Endothelial cell of umbilical vein (primary cell): ENCODE measurements around the gene KRTAP5-6. TPM values are rescaled to one million over a fixed set of nuclear protein-coding genes. Genes with fewer than 3 reads are reported as not detected.

Source experiments
- BruUV-seq: library from RNA; stranded (reverse); fragments of 400-500 nt; replicated peaks from 2 replicates; lab custom pipeline; 2021; lab: Mats Ljungman, UMichigan
- CTCF ChIA-PET: fragments of 300-600, 350-600 bp; sonication (Branson Sonifier 250); formaldehyde crosslinking; loops from one replicate; lab custom pipeline; 2021; ENCODE audit warnings: antibody characterized with exemption, inconsistent platforms; lab: Charles Lee
- POLR2A ChIA-PET: fragments of 300-600, 350-600 bp; sonication (Branson Sonifier 250); formaldehyde crosslinking; loops from one replicate; lab custom pipeline; 2021; ENCODE audit warnings: antibody characterized with exemption, inconsistent platforms; lab: Charles Lee
- DNase-seq: peaks from one replicate; pipeline ENCODE4 v3.0.0-alpha.2; 2011; ENCODE audit warnings: low read depth, low spot score
- FAIRE-seq: peaks from 2 replicates; lab custom pipeline; 2011; peaks lifted over from hg19 to GRCh38; lab: Jason Lieb, UNC
- H2AFZ ChIP-seq: 2 replicates; pipeline ENCODE4 v1.6.0; 2012; ENCODE audit warnings: low read depth, low read length, control low read depth, inconsistent platforms
- H3K27ac ChIP-seq: 2 replicates; pipeline ENCODE4 v1.5.1; 2011; ENCODE audit warnings: low read depth, mild to moderate bottlenecking, control low read depth, low read length, moderate library complexity; ENCODE audit not compliant: insufficient read depth
- H3K27me3 ChIP-seq, 2 experiments: 2 replicates each; pipeline versions ENCODE4 v1.6.0 to v1.6.1; 2011; ENCODE audit warnings: low read length in 2 of 2, mixed read lengths in 1 of 2; ENCODE audit not compliant: control insufficient read depth in 2 of 2, insufficient read depth in 2 of 2
- H3K36me3 ChIP-seq, 2 experiments: 2 replicates in 1 of 2; 3 replicates in 1 of 2; pipeline ENCODE4 v1.5.1; 2011; ENCODE audit warnings: low read length in 2 of 2, mild to moderate bottlenecking in 1 of 2, moderate library complexity in 1 of 2; ENCODE audit not compliant: control insufficient read depth in 2 of 2, insufficient read depth in 2 of 2; ENCODE audit errors: extremely low read depth in 1 of 2
- H3K4me1 ChIP-seq: 3 replicates; pipeline ENCODE4 v1.5.1; 2011; ENCODE audit warnings: mild to moderate bottlenecking, low read length; ENCODE audit not compliant: control insufficient read depth, insufficient read depth; ENCODE audit errors: extremely low read depth
- H3K4me2 ChIP-seq: 2 replicates; pipeline ENCODE4 v1.6.1; 2011; ENCODE audit warnings: low read length, control low read depth, mixed read lengths; ENCODE audit not compliant: insufficient read depth
- H3K4me3 ChIP-seq, 3 experiments: fragments of 200-600 bp in 1 of 3; sonication (generic), shearing (Covaris generic) in 1 of 3; replicated peaks in 1 of 3; 2 replicates each; pipeline ENCODE4 v1.5.1; 2011 to 2016; ENCODE audit warnings: control low read depth in 3 of 3, low read length in 3 of 3, mild to moderate bottlenecking in 2 of 3, inconsistent platforms in 1 of 3, low read depth in 1 of 3, moderate library complexity in 1 of 3; ENCODE audit not compliant: insufficient read depth in 1 of 3
- H3K79me2 ChIP-seq: 2 replicates; pipeline ENCODE4 v1.6.0; 2012; ENCODE audit warnings: low read length, inconsistent platforms; ENCODE audit not compliant: control insufficient read depth, insufficient read depth
- H3K9ac ChIP-seq: replicated peaks from 2 replicates; pipeline ENCODE3; 2011; ENCODE audit warnings: low read length, control low read depth; ENCODE audit not compliant: insufficient read depth; ENCODE audit errors: extremely low read depth
- H3K9me1 ChIP-seq: replicated peaks from 3 replicates; pipeline ENCODE4 v1.6.0; 2011; ENCODE audit warnings: mild to moderate bottlenecking, low read length; ENCODE audit not compliant: control insufficient read depth, insufficient read depth; ENCODE audit errors: extremely low read depth
- H3K9me3 ChIP-seq: replicated peaks from 2 replicates; pipeline ENCODE4 v1.5.1; 2012; ENCODE audit warnings: low read length, inconsistent platforms; ENCODE audit not compliant: control insufficient read depth, insufficient read depth
- H4K20me1 ChIP-seq: replicated peaks from 2 replicates; pipeline ENCODE3; 2011; ENCODE audit warnings: mild to moderate bottlenecking, low read length; ENCODE audit not compliant: control insufficient read depth, insufficient read depth; ENCODE audit errors: extremely low read depth
- EZH2 ChIP-seq: IDR thresholded peaks from 2 replicates; pipeline ENCODE4 v1.6.1; 2012; ENCODE audit warnings: borderline replicate concordance, low read depth, mild to moderate bottlenecking, moderate library complexity, low read length, inconsistent platforms; ENCODE audit not compliant: severe bottlenecking
- FOS ChIP-seq: IDR thresholded peaks from 2 replicates; pipeline ENCODE4 v1.6.1; 2011; ENCODE audit warnings: mild to moderate bottlenecking, low read length, moderate library complexity, borderline replicate concordance; ENCODE audit not compliant: insufficient read depth
- GATA2 ChIP-seq: IDR thresholded peaks from 2 replicates; pipeline ENCODE4 v1.7.0; 2011; ENCODE audit warnings: low read depth, mild to moderate bottlenecking, moderate library complexity, mixed read lengths, low read length; ENCODE audit not compliant: insufficient read length, insufficient read depth
- JUN ChIP-seq: IDR thresholded peaks from 2 replicates; pipeline ENCODE4 v1.6.1; 2011; ENCODE audit warnings: borderline replicate concordance, low read depth; ENCODE audit not compliant: insufficient read length, insufficient read depth
- MYC ChIP-seq: IDR thresholded peaks from one replicate; pipeline ENCODE4 v1.6.1; 2011; ENCODE audit warnings: mild to moderate bottlenecking, low read depth, low read length
- POLR2A ChIP-seq: IDR thresholded peaks from 2 replicates; pipeline ENCODE4 v1.6.1; 2012; ENCODE audit warnings: low read depth, mild to moderate bottlenecking, control low read depth, low read length
- POLR2AphosphoS5 ChIP-seq: IDR thresholded peaks from 2 replicates; pipeline ENCODE4 v1.6.1; 2012; ENCODE audit warnings: low read depth, mild to moderate bottlenecking, control low read depth, low read length, moderate library complexity; ENCODE audit not compliant: insufficient read depth
- dilution Hi-C: fragments of 300-500 bp; cut with MboI; formaldehyde crosslinking; loops from one replicate; pipeline ENCODE4 v1.15.0; 2019; ENCODE audit warnings: low sequenced_read_pairs; ENCODE audit not compliant: extremely low pct_ligation_motif_present
- intact Hi-C: fragments of 100-400 bp; cut with micrococcal nuclease; formaldehyde crosslinking; loops from one replicate; pipeline ENCODE4 v1.10.0; 2022
- polyA plus RNA-seq, 4 experiments: library from polyadenylated mRNA; depleted of rRNA in 3 of 4; stranded (reverse) in 3 of 4; unstranded in 1 of 4; fragments of >200 nt; gene quantifications; 2 replicates each; pipeline versions ENCODE4 v1.2.1 to v1.2.3, GENCODE V29; 2011 to 2012; ENCODE audit warnings: missing spikeins in 1 of 4
- total RNA-seq: library from RNA; stranded (reverse); gene quantifications from 2 replicates; pipeline ENCODE4 v1.2.3, GENCODE V29; 2021
- TF ChIP-seq, protein P1 (sequence below): IDR thresholded peaks from 2 replicates; pipeline ENCODE4 v1.6.1; 2011; ENCODE audit not compliant: insufficient read depth, insufficient read length
- TF ChIP-seq, protein P2 (sequence below), 2 donors: IDR thresholded peaks; 1 replicate in 1 of 2; 2 replicates in 1 of 2; pipeline ENCODE4 v1.5.1; 2011; ENCODE audit warnings: low read length in 2 of 2, mild to moderate bottlenecking in 2 of 2, moderate library complexity in 2 of 2, control low read depth in 1 of 2, inconsistent platforms in 1 of 2, low read depth in 1 of 2; ENCODE audit not compliant: insufficient read depth in 1 of 2; ENCODE audit errors: extremely low read depth in 1 of 2

Gene KRTAP5-6
- total and polyA plus RNA-seq, 2 donors (not counting 3 experiments of a cell fraction or from before 2014, with no cell fraction given) = not detected

DNA sequence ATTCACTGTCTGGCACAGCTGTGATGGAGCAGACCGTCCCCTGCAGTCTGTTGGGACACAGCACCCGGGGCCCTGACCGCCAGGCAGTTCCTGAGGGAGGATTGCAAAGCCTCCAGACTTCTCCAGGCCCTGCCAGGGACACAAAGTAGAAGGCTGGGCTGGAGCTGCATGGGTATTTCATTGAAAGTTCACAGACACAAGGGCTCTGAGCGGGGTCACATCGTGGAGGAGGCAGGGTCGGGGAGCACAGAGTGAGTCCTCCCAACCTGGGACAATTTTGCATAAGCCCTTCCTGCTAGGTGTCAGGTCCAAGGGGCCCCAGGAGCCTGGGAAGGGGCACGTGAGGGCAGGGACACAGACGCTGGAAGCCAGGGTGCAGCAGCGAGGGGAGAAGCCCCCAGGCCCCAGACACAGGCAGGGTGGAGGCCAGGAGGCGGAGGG is 37.7 kb downstream of the KRTAP5-6 start:
- H3K9ac ChIP-seq = no peak overlapping the region
- no peaks in the 10 kb centered on the region for H3K79me2 ChIP-seq
- dilution Hi-C loops (no loop called here), intact Hi-C loops (no loop called here)
- BruUV-seq = no TSS peak
- no peaks in the 10 kb centered on the region for H4K20me1 ChIP-seq
- ChIA-PET CTCF (interaction anchor here (1.8 kb wide), 1 partner anchor 41 kb away, joined by 5 read pairs; no protein-coding TSS in a partner anchor), POLR2A (no interaction called here)
- H2AFZ ChIP-seq = no peak overlapping the region
- H3K9me3 ChIP-seq = no peaks in the 10 kb centered on the region
- H3K27me3 ChIP-seq = no peaks in the 10 kb centered on the region
- no peaks in the 10 kb centered on the region for H3K9me1 ChIP-seq
- H3K4me1 ChIP-seq = no peaks in the 10 kb centered on the region
- no peak for DNase-seq
- H3K27ac ChIP-seq = no peak overlapping the region
- H3K4me3 ChIP-seq = no peak overlapping the region
- FAIRE-seq = no peak
- H3K36me3 ChIP-seq = no peaks in the 10 kb centered on the region
- no peak overlapping the region for H3K4me2 ChIP-seq
- TF ChIP-seq EZH2 = no peak
- no peak for TF ChIP-seq JUN
- TF ChIP-seq GATA2 = no peak
- TF ChIP-seq FOS = no peak
- TF ChIP-seq MYC = no peak
- no peak for TF ChIP-seq POLR2A
- TF ChIP-seq, protein P1, sequence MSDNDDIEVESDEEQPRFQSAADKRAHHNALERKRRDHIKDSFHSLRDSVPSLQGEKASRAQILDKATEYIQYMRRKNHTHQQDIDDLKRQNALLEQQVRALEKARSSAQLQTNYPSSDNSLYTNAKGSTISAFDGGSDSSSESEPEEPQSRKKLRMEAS = no peak
- no peak for TF ChIP-seq POLR2AphosphoS5
- TF ChIP-seq, protein P2, sequence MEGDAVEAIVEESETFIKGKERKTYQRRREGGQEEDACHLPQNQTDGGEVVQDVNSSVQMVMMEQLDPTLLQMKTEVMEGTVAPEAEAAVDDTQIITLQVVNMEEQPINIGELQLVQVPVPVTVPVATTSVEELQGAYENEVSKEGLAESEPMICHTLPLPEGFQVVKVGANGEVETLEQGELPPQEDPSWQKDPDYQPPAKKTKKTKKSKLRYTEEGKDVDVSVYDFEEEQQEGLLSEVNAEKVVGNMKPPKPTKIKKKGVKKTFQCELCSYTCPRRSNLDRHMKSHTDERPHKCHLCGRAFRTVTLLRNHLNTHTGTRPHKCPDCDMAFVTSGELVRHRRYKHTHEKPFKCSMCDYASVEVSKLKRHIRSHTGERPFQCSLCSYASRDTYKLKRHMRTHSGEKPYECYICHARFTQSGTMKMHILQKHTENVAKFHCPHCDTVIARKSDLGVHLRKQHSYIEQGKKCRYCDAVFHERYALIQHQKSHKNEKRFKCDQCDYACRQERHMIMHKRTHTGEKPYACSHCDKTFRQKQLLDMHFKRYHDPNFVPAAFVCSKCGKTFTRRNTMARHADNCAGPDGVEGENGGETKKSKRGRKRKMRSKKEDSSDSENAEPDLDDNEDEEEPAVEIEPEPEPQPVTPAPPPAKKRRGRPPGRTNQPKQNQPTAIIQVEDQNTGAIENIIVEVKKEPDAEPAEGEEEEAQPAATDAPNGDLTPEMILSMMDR (IDR thresholded peaks at IDR 0.05; ENCODE audit: extremely low read depth in 1 of 2, insufficient read depth in 1 of 2, low read depth in 1 of 2, low read length in 2 of 2) = no peak
